ENCODE results near the gene PCYOX1L. TPM values are rescaled to one million over a fixed set of nuclear protein-coding genes. Genes with fewer than 3 reads are reported as not detected.

Gene PCYOX1L
- total RNA-seq, 4 donors from 2014 or later: 2.5 to 4.7 (median 3.8) TPM

DNA sequence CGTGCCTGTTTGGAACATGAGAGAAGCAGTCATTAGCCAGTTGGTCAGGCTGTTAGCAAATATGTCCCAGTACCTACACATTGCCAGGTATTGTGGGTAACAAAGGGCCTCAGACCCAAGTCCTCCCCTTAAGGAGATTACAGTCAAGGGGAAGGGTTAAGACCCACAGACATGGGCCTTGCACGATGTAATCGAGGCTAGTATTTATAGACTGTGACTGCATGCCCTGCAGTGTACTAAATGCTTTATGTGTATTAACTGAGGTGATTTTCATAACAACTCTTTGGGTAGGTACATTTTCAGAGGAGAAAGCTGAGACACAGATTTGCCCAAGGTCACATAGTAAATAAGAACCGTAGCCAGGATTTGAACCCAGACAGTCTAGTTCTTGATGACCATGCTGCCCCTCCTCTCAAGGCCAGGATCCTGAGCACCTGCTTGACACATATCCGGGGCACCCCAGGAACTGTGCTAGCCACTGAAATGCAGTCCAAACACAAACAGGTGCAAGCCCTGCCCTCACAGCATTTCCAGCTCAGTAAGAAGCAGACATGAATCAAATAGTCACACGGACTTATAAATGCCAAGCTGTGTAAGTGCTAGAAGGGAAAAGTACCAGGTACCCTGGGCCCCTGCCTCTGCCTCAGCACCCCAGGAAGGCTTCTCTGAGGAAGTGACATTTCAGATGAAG, 44.5 kb upstream of the PCYOX1L start:
- H3K36me3 ChIP-seq: peaks cover 0 to 42% of the 10 kb centered on the region in 2 donors
- H3K27me3 ChIP-seq: no peaks in the 10 kb centered on the region
- H3K27ac ChIP-seq: no peak overlapping the region
- ATAC-seq: no peak
- no peak overlapping the region for H3K4me3 ChIP-seq
- H3K9me3 ChIP-seq: no peaks in the 10 kb centered on the region
- WGBS, 2 donors (ENCODE audit: low coverage in 1 of 2): 70 to 82% methylated on average over 5 to 6 of the region's 6 CpGs
- peaks cover 0 to 13% (median 0%) of the 10 kb centered on the region in 3 donors for H3K4me1 ChIP-seq
- TF ChIP-seq POLR2AphosphoS5 (IDR thresholded peaks at IDR 0.05) (no peak), EP300 (IDR thresholded peaks at IDR 0.05) (no peak), POLR2A (IDR thresholded peaks at IDR 0.05) (no peak)
- TF ChIP-seq, protein P1, sequence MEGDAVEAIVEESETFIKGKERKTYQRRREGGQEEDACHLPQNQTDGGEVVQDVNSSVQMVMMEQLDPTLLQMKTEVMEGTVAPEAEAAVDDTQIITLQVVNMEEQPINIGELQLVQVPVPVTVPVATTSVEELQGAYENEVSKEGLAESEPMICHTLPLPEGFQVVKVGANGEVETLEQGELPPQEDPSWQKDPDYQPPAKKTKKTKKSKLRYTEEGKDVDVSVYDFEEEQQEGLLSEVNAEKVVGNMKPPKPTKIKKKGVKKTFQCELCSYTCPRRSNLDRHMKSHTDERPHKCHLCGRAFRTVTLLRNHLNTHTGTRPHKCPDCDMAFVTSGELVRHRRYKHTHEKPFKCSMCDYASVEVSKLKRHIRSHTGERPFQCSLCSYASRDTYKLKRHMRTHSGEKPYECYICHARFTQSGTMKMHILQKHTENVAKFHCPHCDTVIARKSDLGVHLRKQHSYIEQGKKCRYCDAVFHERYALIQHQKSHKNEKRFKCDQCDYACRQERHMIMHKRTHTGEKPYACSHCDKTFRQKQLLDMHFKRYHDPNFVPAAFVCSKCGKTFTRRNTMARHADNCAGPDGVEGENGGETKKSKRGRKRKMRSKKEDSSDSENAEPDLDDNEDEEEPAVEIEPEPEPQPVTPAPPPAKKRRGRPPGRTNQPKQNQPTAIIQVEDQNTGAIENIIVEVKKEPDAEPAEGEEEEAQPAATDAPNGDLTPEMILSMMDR (IDR thresholded peaks at IDR 0.05): no peak

DNA sequence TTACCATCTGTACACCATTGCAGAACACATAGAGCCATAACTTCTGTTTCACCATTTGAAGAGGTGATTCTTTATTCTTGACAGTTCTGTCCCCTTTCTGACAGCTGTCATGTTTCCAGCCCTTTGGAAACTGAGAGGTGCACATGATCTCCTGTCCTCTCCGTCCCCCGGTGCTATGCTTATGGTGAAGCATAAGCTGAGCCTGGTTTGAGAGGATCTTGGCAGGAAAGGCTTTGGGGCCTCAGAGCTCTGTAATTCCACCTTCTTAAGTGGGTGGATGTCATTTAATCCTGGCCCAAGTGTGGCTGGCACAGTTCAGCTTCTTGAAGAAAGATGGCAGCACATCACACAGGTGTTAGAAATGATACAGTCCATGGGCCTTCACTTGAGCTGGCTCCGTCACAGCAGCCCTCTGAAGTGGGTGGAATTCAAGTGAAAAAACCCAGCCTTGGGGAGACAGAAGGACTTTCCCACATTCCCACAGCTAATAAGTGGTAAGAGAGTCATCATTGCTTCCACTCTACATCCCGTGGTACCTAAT, 43.2 kb upstream of the PCYOX1L start:
- TF ChIP-seq POLR2A (IDR thresholded peaks at IDR 0.05) (no peak), EP300 (IDR thresholded peaks at IDR 0.05) (no peak), POLR2AphosphoS5 (IDR thresholded peaks at IDR 0.05) (no peak)
- TF ChIP-seq, protein P1 (IDR thresholded peaks at IDR 0.05): no peak
- Histone ChIP-seq H3K27ac (no peak overlapping the region), H3K36me3 (peaks cover 0 to 42% of the 10 kb centered on the region in 2 donors), H3K27me3 (no peaks in the 10 kb centered on the region), H3K9me3 (no peaks in the 10 kb centered on the region), H3K4me3 (no peak overlapping the region), H3K4me1 (peaks cover 0 to 13% (median 0%) of the 10 kb centered on the region in 3 donors)
- WGBS, 2 donors (ENCODE audit: low coverage in 1 of 2): 80 to 100% methylated on average over 2 to 3 of the region's 4 CpGs
- ATAC-seq: no peak

DNA sequence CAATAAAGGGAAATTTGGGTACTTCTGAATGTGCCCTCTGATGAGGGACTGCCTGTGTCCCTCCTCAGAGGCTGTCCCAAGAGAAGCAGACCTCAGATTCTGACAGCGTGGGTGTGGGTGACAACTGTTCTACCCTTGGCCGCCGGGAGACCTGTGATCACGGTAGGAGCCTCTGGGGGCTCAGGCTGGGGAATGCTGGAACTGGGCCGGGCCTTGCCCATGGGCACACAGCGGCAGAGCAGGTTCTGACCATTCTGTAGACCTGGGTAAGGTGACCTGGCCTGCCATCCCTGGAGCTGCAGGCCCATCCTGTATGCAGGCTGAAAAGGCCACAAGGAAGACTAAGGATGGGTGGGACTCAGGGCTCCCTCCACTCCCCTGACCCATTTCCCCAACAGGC, 42.1 kb upstream of the PCYOX1L start:
- Histone ChIP-seq H3K36me3 (peaks cover 0 to 34% of the 10 kb centered on the region in 2 donors), H3K9me3 (no peaks in the 10 kb centered on the region), H3K27me3 (no peaks in the 10 kb centered on the region), H3K27ac (no peak overlapping the region), H3K4me1 (peaks cover 0 to 18% (median 7%) of the 10 kb centered on the region in 3 donors), H3K4me3 (no peak overlapping the region)
- whole genome bisulfite sequencing, 2 donors (ENCODE audit: low coverage in 1 of 2): 100% methylated on average over 1 of the region's 6 CpGs; no CpG with 5 or more reads in 1 of the 2 donors
- ATAC-seq: no peak
- TF ChIP-seq, protein P1 (IDR thresholded peaks at IDR 0.05): no peak
- TF ChIP-seq POLR2A (IDR thresholded peaks at IDR 0.05) (no peak), POLR2AphosphoS5 (IDR thresholded peaks at IDR 0.05) (no peak), EP300 (IDR thresholded peaks at IDR 0.05) (no peak)

DNA sequence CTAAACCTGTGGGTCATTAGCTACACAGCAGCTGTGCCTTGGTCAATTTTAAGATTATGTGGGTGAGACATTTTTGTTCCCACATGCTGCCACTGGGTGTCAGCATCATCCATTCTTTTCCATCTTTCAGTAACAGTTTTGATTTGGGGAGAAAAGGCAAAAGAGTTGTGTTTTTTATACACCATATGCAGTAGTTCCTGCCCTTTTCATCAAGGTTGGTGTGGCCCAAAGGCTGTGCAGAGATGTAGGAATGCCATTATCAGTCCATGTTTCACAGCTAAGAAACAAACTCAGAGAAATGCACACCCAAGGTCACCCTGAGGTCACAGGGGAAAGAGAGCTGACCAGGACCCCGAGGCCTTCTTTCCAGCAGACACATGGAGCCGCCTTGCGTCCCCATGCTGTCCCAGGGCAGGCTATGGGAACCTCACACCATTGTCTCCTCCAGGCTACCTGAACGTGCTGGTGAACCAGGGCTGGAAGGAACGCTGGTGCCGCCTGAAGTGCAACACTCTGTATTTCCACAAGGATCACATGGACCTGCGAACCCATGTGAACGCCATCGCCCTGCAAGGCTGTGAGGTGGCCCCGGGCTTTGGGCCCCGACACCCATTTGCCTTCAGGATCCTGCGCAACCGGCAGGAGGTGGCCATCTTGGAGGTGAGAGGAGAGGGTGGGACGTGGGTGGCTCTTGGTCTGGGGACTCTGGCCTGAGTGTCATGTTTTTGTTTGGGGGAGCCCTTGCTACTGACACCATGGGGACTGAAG, 40.4 kb upstream of the PCYOX1L start:
- H3K27me3 ChIP-seq: no peaks in the 10 kb centered on the region
- peaks cover 0 to 22% of the 10 kb centered on the region in 2 donors for H3K36me3 ChIP-seq
- TF ChIP-seq POLR2AphosphoS5 (IDR thresholded peaks at IDR 0.05) (no peak), POLR2A (IDR thresholded peaks at IDR 0.05) (no peak), EP300 (IDR thresholded peaks at IDR 0.05) (no peak)
- TF ChIP-seq, protein P1 (IDR thresholded peaks at IDR 0.05): peak; percentile 61 to 88 (median 72)
- no peaks in the 10 kb centered on the region for H3K9me3 ChIP-seq
- peaks cover 0 to 24% (median 11%) of the 10 kb centered on the region in 3 donors for H3K4me1 ChIP-seq
- no peak for ATAC-seq
- no peak overlapping the region for H3K4me3 ChIP-seq
- WGBS, 2 donors (ENCODE audit: low coverage in 1 of 2): 50 to 57% methylated on average over 1 of the region's 14 CpGs
- H3K27ac ChIP-seq: peak overlapping the region in 3 of 4 donors; percentile 17 to 65 (median 59)
